GM06990 (cell line): ENCODE data around the gene BCAR1.

Experiments
- DNase-seq: peaks from one replicate; pipeline ENCODE4 v3.0.0-alpha.2; 2011; ENCODE audit not compliant: insufficient read length; ENCODE audit errors: extremely low read depth
- H3K27me3 ChIP-seq: replicated peaks from 2 replicates; pipeline ENCODE4 v1.6.0; 2011; ENCODE audit warnings: low read length; ENCODE audit not compliant: control insufficient read depth, insufficient read depth
- H3K36me3 ChIP-seq: 2 replicates; pipeline ENCODE4 v1.5.1; 2011; ENCODE audit warnings: low read length; ENCODE audit not compliant: control insufficient read depth, insufficient read depth
- H3K4me3 ChIP-seq: replicated peaks from 2 replicates; pipeline ENCODE4 v1.5.1; 2011; ENCODE audit warnings: low read depth, mild to moderate bottlenecking, control low read depth, low read length
- CTCF ChIP-seq: IDR thresholded peaks from 2 replicates; pipeline ENCODE4 v1.5.1; 2011; ENCODE audit warnings: low read length, control low read depth, mild to moderate bottlenecking, inconsistent platforms; ENCODE audit not compliant: insufficient read depth, poor library complexity, severe bottlenecking

Gene BCAR1

GRCh38 chr16:75230471-75231110 is 20.8 kb downstream of the BCAR1 start:
- H3K4me3 ChIP-seq: no peak overlapping the region
- no peak for TF ChIP-seq CTCF
- no peak for DNase-seq
- H3K36me3 ChIP-seq: peaks cover 8% of the 10 kb centered on the region
- H3K27me3 ChIP-seq: no peaks in the 10 kb centered on the region

DNA sequence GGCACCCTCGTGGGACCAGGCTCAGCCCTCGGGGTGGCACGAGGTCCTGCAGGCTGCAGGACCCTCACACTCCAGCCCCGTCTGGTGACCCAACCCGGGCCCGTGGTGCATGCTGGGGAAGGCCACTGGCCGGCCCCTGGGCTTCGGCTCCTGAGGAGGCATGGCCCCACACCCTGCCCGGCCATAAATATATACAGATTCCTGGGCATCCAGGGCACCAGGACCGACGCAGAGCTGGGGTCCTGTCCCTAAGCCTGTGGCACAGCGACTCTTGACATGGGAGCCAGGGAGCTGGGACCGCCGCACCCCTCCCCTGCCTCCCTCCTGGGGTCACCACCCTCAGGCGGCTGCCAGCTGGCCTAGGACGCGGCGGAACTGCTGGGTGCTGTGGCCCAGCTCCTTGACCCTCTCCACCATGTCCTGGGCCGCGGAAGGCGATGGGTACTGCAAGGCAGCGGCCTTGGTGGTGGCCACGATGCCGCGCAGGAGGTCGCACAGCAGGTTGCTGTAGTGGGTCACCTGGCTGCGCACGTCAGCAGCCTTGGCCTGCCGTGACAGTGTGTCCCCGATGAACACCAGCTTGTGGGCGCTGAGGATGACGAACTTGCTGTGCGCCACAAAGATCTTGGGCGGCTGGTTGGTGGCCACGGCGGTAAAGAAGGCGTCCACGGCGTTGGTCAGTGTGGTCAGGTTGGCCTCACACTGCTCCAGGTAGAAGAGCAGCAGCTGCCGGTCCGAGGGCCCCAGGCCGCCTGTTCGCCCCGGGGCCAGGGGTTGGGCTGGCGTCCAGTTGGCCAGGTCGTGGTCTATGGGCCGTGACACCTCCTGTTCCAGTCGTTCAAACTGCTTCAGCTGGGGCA is 22.0 kb downstream of the BCAR1 start:
- no peak for TF ChIP-seq CTCF
- H3K4me3 ChIP-seq: no peak overlapping the region
- H3K36me3 ChIP-seq: peaks cover 7% of the 10 kb centered on the region
- DNase-seq: no peak
- no peaks in the 10 kb centered on the region for H3K27me3 ChIP-seq

DNA sequence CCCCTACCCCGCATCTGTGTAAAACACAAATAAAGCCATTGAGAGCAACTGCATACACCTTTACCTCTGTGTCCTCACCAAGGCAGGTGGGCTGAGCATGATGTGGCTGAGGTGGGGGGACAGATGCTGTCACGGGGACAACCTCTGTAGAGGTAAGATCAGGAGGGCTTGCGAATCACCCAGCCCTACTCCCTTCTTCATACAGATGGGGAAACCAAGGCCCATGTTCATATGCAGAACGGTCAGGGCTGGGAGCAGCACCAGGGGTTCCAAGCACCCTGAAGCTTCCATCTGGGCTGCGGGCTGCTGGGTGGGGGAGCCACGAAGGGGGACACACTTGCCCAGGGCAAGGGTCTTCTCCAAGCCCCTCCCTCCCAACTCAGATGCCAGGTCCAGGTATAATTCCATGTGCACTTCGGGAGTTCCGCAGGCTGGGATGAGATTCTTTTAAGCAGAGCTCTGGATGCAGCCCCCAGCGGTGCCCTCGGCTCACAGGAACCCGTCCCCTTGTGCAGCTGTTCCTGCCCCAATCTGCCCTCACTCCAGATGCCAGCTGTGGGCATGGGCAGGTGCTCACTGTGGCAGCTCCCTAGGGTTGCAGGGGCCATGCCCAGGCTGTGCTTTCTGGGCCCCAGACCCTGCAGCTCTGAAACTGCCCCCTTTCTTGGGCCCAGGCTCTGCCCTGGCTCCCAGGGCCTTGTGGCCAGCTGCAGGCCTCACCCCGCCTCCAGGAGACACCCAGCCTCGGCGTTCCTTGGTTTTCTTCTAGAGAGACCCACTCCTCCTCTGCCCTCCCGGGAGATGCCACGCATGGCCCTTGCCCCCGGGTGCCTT is 23.1 kb downstream of the BCAR1 start:
- DNase-seq: no peak
- H3K27me3 ChIP-seq: no peaks in the 10 kb centered on the region
- H3K36me3 ChIP-seq: peaks cover 7% of the 10 kb centered on the region
- no peak for TF ChIP-seq CTCF
- no peak overlapping the region for H3K4me3 ChIP-seq

GRCh38 chr16:75227361-75228142 is 23.9 kb downstream of the BCAR1 start:
- Histone ChIP-seq H3K36me3 (peaks cover 7% of the 10 kb centered on the region), H3K4me3 (no peak overlapping the region), H3K27me3 (no peaks in the 10 kb centered on the region)
- TF ChIP-seq CTCF: no peak
- DNase-seq: no peak
